DOHH2 (cell line): ENCODE data around the gene POLRMT.
"Not testable (repeated sequence)": the region's sequence is repeated elsewhere in the genome, so short reads cannot be mapped to it uniquely, and the experiment has no call there.

ENCODE experiments used
- H3F3A ChIP-seq: fragments of 200-600 bp; sonication (generic), shearing (Covaris generic); 2 replicates; pipeline ENCODE4 v1.6.0; 2016; ENCODE audit warnings: antibody characterized with exemption, mild to moderate bottlenecking; ENCODE audit not compliant: control insufficient read depth, insufficient read depth
- H3K27ac ChIP-seq: fragments of 200-600 bp; sonication (generic); 2 replicates; pipeline ENCODE4 v1.5.1; 2014; ENCODE audit warnings: low read depth, mild to moderate bottlenecking, low read length, moderate library complexity
- H3K27me3 ChIP-seq: fragments of 200-600 bp; sonication (generic); 2 replicates; pipeline ENCODE4 v1.6.1; 2014; ENCODE audit warnings: mild to moderate bottlenecking, low read length, mixed read lengths; ENCODE audit not compliant: control insufficient read depth
- H3K36me3 ChIP-seq: fragments of 200-600 bp; sonication (generic); 2 replicates; pipeline ENCODE4 v1.6.1; 2014; ENCODE audit warnings: mild to moderate bottlenecking, low read length, moderate library complexity, mixed read lengths; ENCODE audit not compliant: control insufficient read depth
- H3K4me1 ChIP-seq: fragments of 200-600 bp; sonication (generic); 2 replicates; pipeline ENCODE4 v1.6.1; 2014; ENCODE audit warnings: mild to moderate bottlenecking, low read length, mixed read lengths; ENCODE audit not compliant: control insufficient read depth
- H3K4me2 ChIP-seq: fragments of 200-600 bp; sonication (generic); 2 replicates; pipeline ENCODE4 v1.6.0; 2014; ENCODE audit warnings: mild to moderate bottlenecking, low read length, moderate library complexity
- H3K4me3 ChIP-seq: fragments of 200-600 bp; sonication (generic); 2 replicates; pipeline ENCODE4 v1.5.1; 2014; ENCODE audit warnings: mild to moderate bottlenecking, low read length, mixed read lengths
- H3K79me2 ChIP-seq: fragments of 200-600 bp; sonication (generic); 2 replicates; pipeline ENCODE4 v1.6.1; 2014; ENCODE audit warnings: mild to moderate bottlenecking, low read length, mixed read lengths; ENCODE audit not compliant: control insufficient read depth
- H3K9me2 ChIP-seq: fragments of 200-600 bp; sonication (generic); replicated peaks from 2 replicates; pipeline ENCODE4 v1.6.1; 2014; ENCODE audit warnings: mild to moderate bottlenecking, low read length, mixed read lengths; ENCODE audit not compliant: control insufficient read depth
- H3K9me3 ChIP-seq: fragments of 200-600 bp; sonication (generic); 2 replicates; pipeline ENCODE4 v1.6.1; 2014; ENCODE audit warnings: antibody characterized with exemption, low read length, mixed read lengths; ENCODE audit not compliant: control insufficient read depth, insufficient read depth
- H4K20me1 ChIP-seq: fragments of 200-600 bp; sonication (generic); 2 replicates; pipeline ENCODE4 v1.6.0; 2014; ENCODE audit warnings: low read depth, mild to moderate bottlenecking, antibody characterized with exemption, low read length, moderate library complexity; ENCODE audit not compliant: control insufficient read depth, insufficient read depth
- EZH2phosphoT487 ChIP-seq: fragments of 200-600 bp; sonication (generic); IDR thresholded peaks from 2 replicates; pipeline ENCODE4 v1.6.1; 2017; ENCODE audit warnings: borderline replicate concordance, mild to moderate bottlenecking, antibody characterized with exemption, low read length, moderate library complexity, mixed read lengths
- TF ChIP-seq, protein P1 (sequence below): fragments of 200-600 bp; sonication (generic); IDR thresholded peaks from one replicate; pipeline ENCODE4 v1.5.1; 2014; ENCODE audit warnings: antibody characterized with exemption, mild to moderate bottlenecking, low read depth, low read length; ENCODE audit not compliant: poor library complexity, severe bottlenecking

The POLRMT gene

GRCh38 chr19:607301-608154 lies 25.8 kb downstream of the POLRMT start:
- Histone ChIP-seq H3K4me3 (no peak overlapping the region), H3K4me2 (no peak overlapping the region), H3K36me3 (no peaks in the 10 kb centered on the region), H3K27ac (no peak overlapping the region), H3K27me3 (no peaks in the 10 kb centered on the region), H3F3A (no peaks in the 10 kb centered on the region; the same call in 1 of the 2 replicates), H3K4me1 (peaks cover 14% of the 10 kb centered on the region), H4K20me1 (no peaks in the 10 kb centered on the region), H3K9me2 (no peaks in the 10 kb centered on the region), H3K79me2 (no peaks in the 10 kb centered on the region), H3K9me3 (no peaks in the 10 kb centered on the region)
- TF ChIP-seq, protein P1, sequence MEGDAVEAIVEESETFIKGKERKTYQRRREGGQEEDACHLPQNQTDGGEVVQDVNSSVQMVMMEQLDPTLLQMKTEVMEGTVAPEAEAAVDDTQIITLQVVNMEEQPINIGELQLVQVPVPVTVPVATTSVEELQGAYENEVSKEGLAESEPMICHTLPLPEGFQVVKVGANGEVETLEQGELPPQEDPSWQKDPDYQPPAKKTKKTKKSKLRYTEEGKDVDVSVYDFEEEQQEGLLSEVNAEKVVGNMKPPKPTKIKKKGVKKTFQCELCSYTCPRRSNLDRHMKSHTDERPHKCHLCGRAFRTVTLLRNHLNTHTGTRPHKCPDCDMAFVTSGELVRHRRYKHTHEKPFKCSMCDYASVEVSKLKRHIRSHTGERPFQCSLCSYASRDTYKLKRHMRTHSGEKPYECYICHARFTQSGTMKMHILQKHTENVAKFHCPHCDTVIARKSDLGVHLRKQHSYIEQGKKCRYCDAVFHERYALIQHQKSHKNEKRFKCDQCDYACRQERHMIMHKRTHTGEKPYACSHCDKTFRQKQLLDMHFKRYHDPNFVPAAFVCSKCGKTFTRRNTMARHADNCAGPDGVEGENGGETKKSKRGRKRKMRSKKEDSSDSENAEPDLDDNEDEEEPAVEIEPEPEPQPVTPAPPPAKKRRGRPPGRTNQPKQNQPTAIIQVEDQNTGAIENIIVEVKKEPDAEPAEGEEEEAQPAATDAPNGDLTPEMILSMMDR: no peak
- TF ChIP-seq EZH2phosphoT487: no peak

DNA sequence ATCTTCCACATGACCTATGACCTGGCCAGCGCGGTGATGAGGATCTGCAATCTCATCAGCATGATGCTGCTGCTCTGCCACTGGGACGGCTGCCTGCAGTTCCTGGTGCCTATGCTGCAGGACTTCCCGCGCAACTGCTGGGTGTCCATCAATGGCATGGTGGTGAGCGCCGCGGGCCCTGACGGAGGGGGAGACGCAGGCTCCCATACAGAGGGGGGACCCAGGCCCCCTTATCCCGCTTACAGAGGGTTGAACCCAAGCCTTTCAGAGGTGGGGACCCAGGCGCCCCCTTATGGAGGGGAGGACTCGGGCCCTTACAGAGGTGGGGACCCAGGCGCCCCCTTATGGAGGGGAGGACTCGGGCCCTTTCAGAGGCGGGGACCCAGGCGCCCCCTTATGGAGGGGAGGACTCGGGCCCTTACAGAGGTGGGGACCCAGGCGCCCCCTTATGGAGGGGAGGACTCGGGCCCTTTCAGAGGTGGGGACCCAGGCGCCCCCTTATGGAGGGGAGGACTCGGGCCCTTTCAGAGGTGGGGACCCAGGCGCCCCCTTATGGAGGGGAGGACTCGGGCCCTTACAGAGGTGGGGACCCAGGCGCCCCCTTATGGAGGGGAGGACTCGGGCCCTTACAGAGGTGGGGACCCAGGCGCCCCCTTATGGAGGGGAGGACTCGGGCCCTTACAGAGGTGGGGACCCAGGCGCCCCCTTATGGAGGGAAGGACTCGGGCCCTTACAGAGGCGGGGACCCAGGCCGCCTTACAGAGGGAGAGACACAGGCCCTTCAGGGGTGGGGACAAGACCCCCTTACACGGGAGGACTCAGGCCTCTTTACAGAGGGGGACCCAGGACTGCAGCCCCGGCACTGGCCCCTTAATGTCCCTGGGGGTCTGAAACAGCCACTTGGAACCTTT lies 28.0 kb downstream of the POLRMT start:
- not testable (repeated sequence) for H3K27ac ChIP-seq, H3K4me2 ChIP-seq, H3K9me3 ChIP-seq, H3K36me3 ChIP-seq, H3F3A ChIP-seq, H3K27me3 ChIP-seq, H3K79me2 ChIP-seq, H3K4me3 ChIP-seq, H3K9me2 ChIP-seq, H4K20me1 ChIP-seq, H3K4me1 ChIP-seq
- TF ChIP-seq, protein P1: peak; percentile 85

DNA sequence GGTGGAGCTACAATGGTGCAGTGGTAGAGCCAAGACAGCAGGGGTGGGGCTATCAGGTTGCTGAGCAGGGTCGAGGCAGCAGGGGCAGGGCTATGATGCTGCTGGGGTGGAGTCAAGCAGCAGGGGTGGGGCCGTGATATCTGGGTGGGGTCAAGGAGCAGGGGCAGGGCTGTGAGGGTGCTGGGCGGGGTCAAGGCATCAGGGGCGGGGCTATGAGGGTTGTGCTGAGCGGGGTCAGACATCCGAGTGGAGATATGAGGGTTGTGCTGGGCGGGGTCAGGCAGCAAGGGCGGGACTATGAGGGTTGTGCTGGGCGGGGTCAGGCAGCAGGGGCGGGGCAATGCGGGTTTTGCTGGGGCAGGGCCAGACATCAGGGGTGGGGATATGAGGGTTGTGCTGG lies 29.0 kb downstream of the POLRMT start:
- no peaks in the 10 kb centered on the region for H3K79me2 ChIP-seq
- H4K20me1 ChIP-seq: no peaks in the 10 kb centered on the region
- H3K9me3 ChIP-seq: no peaks in the 10 kb centered on the region
- TF ChIP-seq, protein P1: no peak
- TF ChIP-seq EZH2phosphoT487: no peak
- H3K27me3 ChIP-seq: no peaks in the 10 kb centered on the region
- no peaks in the 10 kb centered on the region for H3K36me3 ChIP-seq
- no peak overlapping the region for H3K4me3 ChIP-seq
- no peak overlapping the region for H3K27ac ChIP-seq
- H3K4me1 ChIP-seq: peaks cover 6% of the 10 kb centered on the region; the same call in 1 of the 2 replicates
- H3F3A ChIP-seq: no peaks in the 10 kb centered on the region; the same call in 1 of the 2 replicates
- no peak overlapping the region for H3K4me2 ChIP-seq
- H3K9me2 ChIP-seq: no peaks in the 10 kb centered on the region

GRCh38 chr19:603779-604178 lies 29.6 kb downstream of the POLRMT start:
- H3K36me3 ChIP-seq, H3K79me2 ChIP-seq, H3K4me3 ChIP-seq, H3K27ac ChIP-seq, H4K20me1 ChIP-seq, H3K9me3 ChIP-seq, H3K4me1 ChIP-seq, H3F3A ChIP-seq, H3K4me2 ChIP-seq, H3K9me2 ChIP-seq, H3K27me3 ChIP-seq: not testable (repeated sequence)

DNA sequence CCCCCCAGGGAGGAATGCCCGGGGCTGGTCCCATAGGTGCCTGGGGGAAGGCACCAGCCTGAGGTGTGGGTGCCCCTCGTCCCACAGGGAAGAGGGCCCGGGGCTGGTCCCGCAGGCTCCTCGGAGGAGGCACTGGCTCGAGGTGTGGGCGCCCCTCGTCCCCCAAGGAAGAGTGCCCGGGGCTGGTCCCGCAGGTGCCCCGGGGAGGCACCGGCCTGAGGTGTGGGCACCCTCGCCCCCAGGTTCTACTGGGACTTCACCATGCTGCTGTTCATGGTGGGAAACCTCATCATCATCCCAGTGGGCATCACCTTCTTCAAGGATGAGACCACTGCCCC lies 30.1 kb downstream of the POLRMT start:
- H3F3A ChIP-seq, H3K4me2 ChIP-seq, H3K79me2 ChIP-seq, H3K4me3 ChIP-seq, H4K20me1 ChIP-seq, H3K4me1 ChIP-seq, H3K27me3 ChIP-seq, H3K9me3 ChIP-seq, H3K36me3 ChIP-seq, H3K9me2 ChIP-seq, H3K27ac ChIP-seq: not testable (repeated sequence)
